Kidney epithelial cell (primary cell): ENCODE results near the gene MBNL2. TPM values are rescaled to one million over a fixed set of nuclear protein-coding genes. Genes with fewer than 3 reads are reported as not detected.

Experiments
- DNase-seq: peaks from one replicate; pipeline ENCODE4 v3.0.0-alpha.2; 2010; ENCODE audit warnings: low read depth
- H3K27me3 ChIP-seq: 2 replicates; pipeline ENCODE4 v1.6.0; 2011; ENCODE audit warnings: low read length; ENCODE audit not compliant: control insufficient read depth, insufficient read depth
- H3K36me3 ChIP-seq: 2 replicates; pipeline ENCODE4 v1.5.1; 2011; ENCODE audit warnings: low read length; ENCODE audit not compliant: control insufficient read depth, insufficient read depth
- H3K4me3 ChIP-seq: 2 replicates; pipeline ENCODE4 v1.5.1; 2011; ENCODE audit warnings: low read depth, mild to moderate bottlenecking, control low read depth, low read length
- CTCF ChIP-seq: IDR thresholded peaks from 2 replicates; pipeline ENCODE4 v1.5.1; 2011; ENCODE audit warnings: mild to moderate bottlenecking, moderate library complexity, low read length, control low read depth, inconsistent platforms; ENCODE audit not compliant: insufficient read depth, poor library complexity, severe bottlenecking
- total RNA-seq: library from RNA; depleted of rRNA; stranded (reverse); fragments of >200 nt; gene quantifications from 2 replicates; pipeline ENCODE4 v1.2.3, GENCODE V29; 2015

The MBNL2 gene
- total RNA-seq, 1 donor from 2014 or later: 42.4 TPM

- H3K27me3 ChIP-seq: no peaks in the 10 kb centered on the region
- H3K4me3 ChIP-seq: no peak overlapping the region
- H3K36me3 ChIP-seq: no peaks in the 10 kb centered on the region
- no peak for DNase-seq
- no peak for TF ChIP-seq CTCF
These were observed 89.8 kb downstream of the MBNL2 start for GRCh38 chr13:97311956-97312355.

GRCh38 chr13:97313551-97314260 lies 91.6 kb downstream of the MBNL2 start:
- no peaks in the 10 kb centered on the region for H3K36me3 ChIP-seq
- no peaks in the 10 kb centered on the region for H3K27me3 ChIP-seq
- no peak for TF ChIP-seq CTCF
- no peak overlapping the region for H3K4me3 ChIP-seq
- DNase-seq: no peak

- H3K27me3 ChIP-seq: no peaks in the 10 kb centered on the region
- TF ChIP-seq CTCF: no peak
- DNase-seq: no peak
These were observed 94.3 kb downstream of the MBNL2 start for GRCh38 chr13:97316390-97316789.

GRCh38 chr13:97317933-97318332 lies 95.8 kb downstream of the MBNL2 start:
- DNase-seq: no peak
- Histone ChIP-seq H3K4me3 (no peak overlapping the region), H3K36me3 (no peaks in the 10 kb centered on the region), H3K27me3 (no peaks in the 10 kb centered on the region)
- no peak for TF ChIP-seq CTCF

More at GRCh38 chr13:97316390-97316789, 94.3 kb downstream of the MBNL2 start:
- Histone ChIP-seq H3K4me3 (no peak overlapping the region), H3K36me3 (no peaks in the 10 kb centered on the region)

GRCh38 chr13:97318532-97318931 lies 96.4 kb downstream of the MBNL2 start:
- DNase-seq: no peak
- no peak for TF ChIP-seq CTCF
- Histone ChIP-seq H3K36me3 (no peaks in the 10 kb centered on the region), H3K27me3 (no peaks in the 10 kb centered on the region), H3K4me3 (no peak overlapping the region)
